ENCODE data around the gene SHOX.

SHOX gene

DNA sequence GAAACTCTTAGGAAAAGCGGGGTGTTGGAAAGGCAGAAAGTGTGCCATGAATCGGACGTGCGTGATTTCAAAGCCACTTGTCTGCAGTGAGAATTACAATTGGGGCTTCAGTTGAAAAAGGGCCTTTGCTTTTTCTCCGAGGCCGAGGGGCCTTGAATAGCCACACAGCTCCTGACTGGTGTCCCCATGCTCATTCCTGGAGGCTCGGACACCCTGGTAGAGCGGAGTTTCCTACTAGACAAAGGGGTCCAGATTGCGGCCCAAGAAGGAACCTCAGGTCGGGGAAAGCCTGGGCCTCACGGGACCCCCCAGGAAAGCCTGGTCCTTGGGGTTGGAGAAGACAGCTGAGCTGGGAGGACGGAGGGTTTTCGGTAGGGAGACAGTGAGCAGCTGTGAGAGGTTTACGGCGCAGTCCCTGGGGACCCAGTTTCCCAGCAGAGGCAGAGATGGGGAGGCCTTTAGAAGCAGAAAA lies 3.0 kb upstream of the SHOX start:
- H3K79me2 ChIP-seq (ENCODE audit: control insufficient read depth, low read length) = no peaks in the 10 kb centered on the region
- H3K4me3 ChIP-seq (ENCODE audit: low read length) = no peak overlapping the region
- H3K4me1 ChIP-seq (ENCODE audit: control insufficient read depth, low read length) = no peaks in the 10 kb centered on the region
- H3K27ac ChIP-seq (ENCODE audit: low read depth, low read length) = no peak overlapping the region
- H3K9me2 ChIP-seq (replicated peaks; ENCODE audit: control insufficient read depth, low read length) = no peaks in the 10 kb centered on the region
- H3K4me2 ChIP-seq (ENCODE audit: low read length) = no peak overlapping the region
- H4K20me1 ChIP-seq (ENCODE audit: control insufficient read depth, insufficient read depth, low read depth, low read length) = no peaks in the 10 kb centered on the region
- H3K27me3 ChIP-seq (ENCODE audit: control insufficient read depth, low read length) = no peaks in the 10 kb centered on the region
- H3K36me3 ChIP-seq (ENCODE audit: control insufficient read depth, low read length) = no peaks in the 10 kb centered on the region
- TF ChIP-seq, protein P1, sequence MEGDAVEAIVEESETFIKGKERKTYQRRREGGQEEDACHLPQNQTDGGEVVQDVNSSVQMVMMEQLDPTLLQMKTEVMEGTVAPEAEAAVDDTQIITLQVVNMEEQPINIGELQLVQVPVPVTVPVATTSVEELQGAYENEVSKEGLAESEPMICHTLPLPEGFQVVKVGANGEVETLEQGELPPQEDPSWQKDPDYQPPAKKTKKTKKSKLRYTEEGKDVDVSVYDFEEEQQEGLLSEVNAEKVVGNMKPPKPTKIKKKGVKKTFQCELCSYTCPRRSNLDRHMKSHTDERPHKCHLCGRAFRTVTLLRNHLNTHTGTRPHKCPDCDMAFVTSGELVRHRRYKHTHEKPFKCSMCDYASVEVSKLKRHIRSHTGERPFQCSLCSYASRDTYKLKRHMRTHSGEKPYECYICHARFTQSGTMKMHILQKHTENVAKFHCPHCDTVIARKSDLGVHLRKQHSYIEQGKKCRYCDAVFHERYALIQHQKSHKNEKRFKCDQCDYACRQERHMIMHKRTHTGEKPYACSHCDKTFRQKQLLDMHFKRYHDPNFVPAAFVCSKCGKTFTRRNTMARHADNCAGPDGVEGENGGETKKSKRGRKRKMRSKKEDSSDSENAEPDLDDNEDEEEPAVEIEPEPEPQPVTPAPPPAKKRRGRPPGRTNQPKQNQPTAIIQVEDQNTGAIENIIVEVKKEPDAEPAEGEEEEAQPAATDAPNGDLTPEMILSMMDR (IDR thresholded peaks at IDR 0.05; ENCODE audit: low read depth, low read length, poor library complexity, severe bottlenecking) = no peak
- no peak for TF ChIP-seq EZH2phosphoT487 (IDR thresholded peaks at IDR 0.05; ENCODE audit: borderline replicate concordance, low read length)
- no peaks in the 10 kb centered on the region for H3K9me3 ChIP-seq (ENCODE audit: control insufficient read depth, insufficient read depth, low read length)
- H3F3A ChIP-seq (ENCODE audit: control insufficient read depth, insufficient read depth) = no peaks in the 10 kb centered on the region

DNA sequence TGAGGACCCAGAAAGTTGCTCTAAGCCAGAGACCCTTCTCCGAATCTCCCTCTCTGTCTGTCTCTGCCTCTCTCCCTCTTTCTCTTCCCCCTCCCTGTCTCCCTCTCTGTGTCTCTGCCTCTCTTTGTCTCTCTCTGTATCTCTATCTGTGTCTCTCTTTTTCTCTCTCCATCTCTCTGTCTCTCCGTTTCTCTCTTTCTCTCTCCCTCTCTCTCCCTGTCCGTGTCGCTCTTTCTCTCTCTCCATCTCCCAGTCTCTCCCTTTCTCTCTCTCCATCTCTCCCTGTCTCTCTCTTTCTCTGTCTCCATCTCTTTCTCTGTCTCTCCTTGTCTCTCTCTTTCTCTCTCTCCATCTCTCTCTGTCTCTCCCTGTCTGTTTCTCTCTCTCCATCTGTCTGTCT lies 2.6 kb upstream of the SHOX start:
- H3K27me3 ChIP-seq (ENCODE audit: control insufficient read depth, low read length) = no peaks in the 10 kb centered on the region
- H3K4me3 ChIP-seq (ENCODE audit: low read length) = no peak overlapping the region
- no peaks in the 10 kb centered on the region for H4K20me1 ChIP-seq (ENCODE audit: control insufficient read depth, insufficient read depth, low read depth, low read length)
- H3K36me3 ChIP-seq (ENCODE audit: control insufficient read depth, low read length) = no peaks in the 10 kb centered on the region
- no peaks in the 10 kb centered on the region for H3F3A ChIP-seq (ENCODE audit: control insufficient read depth, insufficient read depth)
- H3K4me2 ChIP-seq (ENCODE audit: low read length) = no peak overlapping the region
- H3K9me3 ChIP-seq (ENCODE audit: control insufficient read depth, insufficient read depth, low read length) = no peaks in the 10 kb centered on the region
- H3K27ac ChIP-seq (ENCODE audit: low read depth, low read length) = no peak overlapping the region
- TF ChIP-seq EZH2phosphoT487 (IDR thresholded peaks at IDR 0.05; ENCODE audit: borderline replicate concordance, low read length) = no peak
- TF ChIP-seq, protein P1 (IDR thresholded peaks at IDR 0.05; ENCODE audit: low read depth, low read length, poor library complexity, severe bottlenecking) = no peak
- no peaks in the 10 kb centered on the region for H3K4me1 ChIP-seq (ENCODE audit: control insufficient read depth, low read length)
- no peaks in the 10 kb centered on the region for H3K9me2 ChIP-seq (replicated peaks; ENCODE audit: control insufficient read depth, low read length)
- H3K79me2 ChIP-seq (ENCODE audit: control insufficient read depth, low read length) = no peaks in the 10 kb centered on the region

- no peak overlapping the region for H3K4me3 ChIP-seq (ENCODE audit: low read length)
- H3K27me3 ChIP-seq (ENCODE audit: control insufficient read depth, low read length) = no peaks in the 10 kb centered on the region
- no peak overlapping the region for H3K4me2 ChIP-seq (ENCODE audit: low read length)
Observed at GRCh38 chrX:629230-630006, 1.2 kb upstream of the SHOX start.

More at GRCh38 chrX:629230-630006, 1.2 kb upstream of the SHOX start:
- Histone ChIP-seq H3K4me1 (ENCODE audit: control insufficient read depth, low read length) (no peaks in the 10 kb centered on the region), H3K27ac (ENCODE audit: low read depth, low read length) (no peak overlapping the region), H3F3A (ENCODE audit: control insufficient read depth, insufficient read depth) (no peaks in the 10 kb centered on the region), H3K36me3 (ENCODE audit: control insufficient read depth, low read length) (no peaks in the 10 kb centered on the region), H3K9me2 (replicated peaks; ENCODE audit: control insufficient read depth, low read length) (no peaks in the 10 kb centered on the region), H4K20me1 (ENCODE audit: control insufficient read depth, insufficient read depth, low read depth, low read length) (no peaks in the 10 kb centered on the region), H3K79me2 (ENCODE audit: control insufficient read depth, low read length) (no peaks in the 10 kb centered on the region), H3K9me3 (ENCODE audit: control insufficient read depth, insufficient read depth, low read length) (no peaks in the 10 kb centered on the region)
- TF ChIP-seq EZH2phosphoT487 (IDR thresholded peaks at IDR 0.05; ENCODE audit: borderline replicate concordance, low read length) = no peak
- TF ChIP-seq, protein P1 (IDR thresholded peaks at IDR 0.05; ENCODE audit: low read depth, low read length, poor library complexity, severe bottlenecking) = no peak

Data from DOHH2 (cell line).